ENCODE data around the gene TBCA.

GRCh38 chr5:77709993-77710685, 66.0 kb downstream of the TBCA start:
- TF ChIP-seq KDM1A (IDR thresholded peaks at IDR 0.05) (no peak), ZNF766 (CRISPR knock-in tag; conservative IDR thresholded peaks at IDR 0.05) (no peak), ELF1 (tag; IDR thresholded peaks at IDR 0.05) (no peak), STAT6 (CRISPR knock-in tag; IDR thresholded peaks at IDR 0.05) (no peak), ETV6 (IDR thresholded peaks at IDR 0.05; ENCODE audit: borderline replicate concordance in 1 of 2, low read depth in 2 of 2, low read length in 1 of 2) (no peak), ETV6 (CRISPR knock-in tag; IDR thresholded peaks at IDR 0.05; ENCODE audit: borderline replicate concordance) (no peak), POLR2H (tag; IDR thresholded peaks at IDR 0.05; ENCODE audit: low read depth) (no peak)
- TF ChIP-seq, protein P1, sequence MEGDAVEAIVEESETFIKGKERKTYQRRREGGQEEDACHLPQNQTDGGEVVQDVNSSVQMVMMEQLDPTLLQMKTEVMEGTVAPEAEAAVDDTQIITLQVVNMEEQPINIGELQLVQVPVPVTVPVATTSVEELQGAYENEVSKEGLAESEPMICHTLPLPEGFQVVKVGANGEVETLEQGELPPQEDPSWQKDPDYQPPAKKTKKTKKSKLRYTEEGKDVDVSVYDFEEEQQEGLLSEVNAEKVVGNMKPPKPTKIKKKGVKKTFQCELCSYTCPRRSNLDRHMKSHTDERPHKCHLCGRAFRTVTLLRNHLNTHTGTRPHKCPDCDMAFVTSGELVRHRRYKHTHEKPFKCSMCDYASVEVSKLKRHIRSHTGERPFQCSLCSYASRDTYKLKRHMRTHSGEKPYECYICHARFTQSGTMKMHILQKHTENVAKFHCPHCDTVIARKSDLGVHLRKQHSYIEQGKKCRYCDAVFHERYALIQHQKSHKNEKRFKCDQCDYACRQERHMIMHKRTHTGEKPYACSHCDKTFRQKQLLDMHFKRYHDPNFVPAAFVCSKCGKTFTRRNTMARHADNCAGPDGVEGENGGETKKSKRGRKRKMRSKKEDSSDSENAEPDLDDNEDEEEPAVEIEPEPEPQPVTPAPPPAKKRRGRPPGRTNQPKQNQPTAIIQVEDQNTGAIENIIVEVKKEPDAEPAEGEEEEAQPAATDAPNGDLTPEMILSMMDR (IDR thresholded peaks at IDR 0.05 in 2 of 3, conservative IDR thresholded peaks at IDR 0.05 in 1 of 3; ENCODE audit: insufficient read depth in 2 of 3, low read depth in 1 of 3, low read length in 3 of 3), result no peak
- TF ChIP-seq, protein P2, sequence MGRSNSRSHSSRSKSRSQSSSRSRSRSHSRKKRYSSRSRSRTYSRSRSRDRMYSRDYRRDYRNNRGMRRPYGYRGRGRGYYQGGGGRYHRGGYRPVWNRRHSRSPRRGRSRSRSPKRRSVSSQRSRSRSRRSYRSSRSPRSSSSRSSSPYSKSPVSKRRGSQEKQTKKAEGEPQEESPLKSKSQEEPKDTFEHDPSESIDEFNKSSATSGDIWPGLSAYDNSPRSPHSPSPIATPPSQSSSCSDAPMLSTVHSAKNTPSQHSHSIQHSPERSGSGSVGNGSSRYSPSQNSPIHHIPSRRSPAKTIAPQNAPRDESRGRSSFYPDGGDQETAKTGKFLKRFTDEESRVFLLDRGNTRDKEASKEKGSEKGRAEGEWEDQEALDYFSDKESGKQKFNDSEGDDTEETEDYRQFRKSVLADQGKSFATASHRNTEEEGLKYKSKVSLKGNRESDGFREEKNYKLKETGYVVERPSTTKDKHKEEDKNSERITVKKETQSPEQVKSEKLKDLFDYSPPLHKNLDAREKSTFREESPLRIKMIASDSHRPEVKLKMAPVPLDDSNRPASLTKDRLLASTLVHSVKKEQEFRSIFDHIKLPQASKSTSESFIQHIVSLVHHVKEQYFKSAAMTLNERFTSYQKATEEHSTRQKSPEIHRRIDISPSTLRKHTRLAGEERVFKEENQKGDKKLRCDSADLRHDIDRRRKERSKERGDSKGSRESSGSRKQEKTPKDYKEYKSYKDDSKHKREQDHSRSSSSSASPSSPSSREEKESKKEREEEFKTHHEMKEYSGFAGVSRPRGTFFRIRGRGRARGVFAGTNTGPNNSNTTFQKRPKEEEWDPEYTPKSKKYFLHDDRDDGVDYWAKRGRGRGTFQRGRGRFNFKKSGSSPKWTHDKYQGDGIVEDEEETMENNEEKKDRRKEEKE (IDR thresholded peaks at IDR 0.05; ENCODE audit: borderline replicate concordance in 1 of 2, control insufficient read depth in 1 of 2, low read depth in 2 of 2, low read length in 1 of 2), result no peak
